Measurements from ENCODE around the gene RAB7A.

The RAB7A gene

GRCh38 chr3:128775906-128776542, 50.0 kb downstream of the RAB7A start:
- Histone ChIP-seq H3K4me1 (ENCODE audit: control insufficient read depth, insufficient read depth, low read length) (peaks cover 15% of the 10 kb centered on the region), H3K9me3 (ENCODE audit: control insufficient read depth, insufficient read depth, low read depth, low read length) (peaks cover 11% of the 10 kb centered on the region; the same call in 1 of the 2 replicates), H3K4me3 (ENCODE audit: low read depth, low read length) (no peak overlapping the region), H3K36me3 (ENCODE audit: control insufficient read depth, insufficient read depth, low read length) (peaks cover 14% of the 10 kb centered on the region), H3K9ac (ENCODE audit: low read length) (no peak overlapping the region), H3K27me3 (ENCODE audit: control insufficient read depth, insufficient read depth, low read length) (no peaks in the 10 kb centered on the region), H3K27ac (ENCODE audit: low read depth, low read length) (no peak overlapping the region)

DNA sequence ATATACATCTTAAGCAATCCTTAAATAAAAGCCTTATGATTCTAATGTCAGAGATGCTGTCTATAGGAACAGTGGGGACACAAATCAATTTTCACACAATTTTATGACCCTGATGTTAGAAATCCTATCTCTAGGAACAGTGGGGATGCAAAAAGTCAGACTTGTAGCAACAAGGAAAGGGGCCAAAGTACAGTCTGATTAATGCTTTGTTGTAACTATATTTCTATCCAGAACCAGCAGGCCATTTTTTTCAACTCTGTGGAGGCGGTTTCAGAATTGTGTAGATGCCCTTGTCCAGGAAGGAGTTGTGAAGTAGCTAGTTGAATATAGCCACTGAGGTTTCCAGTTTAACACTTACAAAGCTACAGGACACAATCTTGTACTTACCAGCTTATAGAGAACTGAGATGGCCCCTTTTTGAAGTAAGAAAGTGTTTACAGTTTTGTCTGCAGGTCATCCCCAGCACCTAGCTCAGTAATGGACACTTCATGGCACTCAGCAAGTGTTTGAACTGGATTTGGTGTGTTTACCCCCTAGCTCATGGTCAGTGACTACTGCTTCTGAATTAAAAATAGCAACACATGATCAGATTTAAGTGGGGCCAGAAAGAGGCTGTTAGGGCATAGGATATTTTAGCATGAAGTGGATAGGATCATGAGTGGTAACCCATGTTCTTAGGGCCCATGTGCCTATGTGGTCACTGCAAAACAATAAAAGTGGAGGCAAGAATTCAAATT, 54.3 kb downstream of the RAB7A start:
- H3K4me3 ChIP-seq (ENCODE audit: low read depth, low read length): no peak overlapping the region
- no peaks in the 10 kb centered on the region for H3K9me3 ChIP-seq (ENCODE audit: control insufficient read depth, insufficient read depth, low read depth, low read length)
- H3K4me1 ChIP-seq (ENCODE audit: control insufficient read depth, insufficient read depth, low read length): peaks cover 20% of the 10 kb centered on the region

DNA sequence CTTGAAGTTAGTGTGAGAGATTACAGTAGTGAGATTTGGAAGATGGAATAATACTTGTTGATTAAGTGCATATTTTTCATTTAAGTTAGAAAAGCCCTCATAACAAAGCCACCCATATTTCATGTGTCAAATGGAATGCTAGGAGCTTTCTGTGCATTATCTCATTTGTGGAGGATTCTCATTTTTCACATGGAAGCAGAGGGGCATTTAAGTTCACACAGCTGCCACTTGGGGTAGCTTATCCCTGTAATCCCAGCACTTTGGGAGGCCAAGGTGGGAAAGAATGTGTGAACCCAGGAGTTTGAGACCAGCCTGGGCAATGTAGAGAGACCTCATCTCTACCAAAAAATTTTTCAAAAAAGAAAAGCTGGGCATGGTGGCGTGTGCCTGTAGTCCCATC, 55.2 kb downstream of the RAB7A start:
- Histone ChIP-seq H3K36me3 (ENCODE audit: control insufficient read depth, insufficient read depth, low read length) (peaks cover 5% of the 10 kb centered on the region; the same call in 1 of the 2 replicates), H3K9me3 (ENCODE audit: control insufficient read depth, insufficient read depth, low read depth, low read length) (no peaks in the 10 kb centered on the region), H3K4me1 (ENCODE audit: control insufficient read depth, insufficient read depth, low read length) (peaks cover 20% of the 10 kb centered on the region), H3K4me3 (ENCODE audit: low read depth, low read length) (no peak overlapping the region), H3K27me3 (ENCODE audit: control insufficient read depth, insufficient read depth, low read length) (no peaks in the 10 kb centered on the region), H3K27ac (ENCODE audit: low read depth, low read length) (no peak overlapping the region), H3K9ac (ENCODE audit: low read length) (no peak overlapping the region)

More for the DNA sequence above, 54.3 kb downstream of the RAB7A start:
- no peak overlapping the region for H3K9ac ChIP-seq (ENCODE audit: low read length)
- H3K27ac ChIP-seq (ENCODE audit: low read depth, low read length): no peak overlapping the region
- H3K36me3 ChIP-seq (ENCODE audit: control insufficient read depth, insufficient read depth, low read length): peaks cover 5% of the 10 kb centered on the region; the same call in 1 of the 2 replicates
- no peaks in the 10 kb centered on the region for H3K27me3 ChIP-seq (ENCODE audit: control insufficient read depth, insufficient read depth, low read length)

GRCh38 chr3:128782282-128783146, 56.5 kb downstream of the RAB7A start:
- no peaks in the 10 kb centered on the region for H3K36me3 ChIP-seq (ENCODE audit: control insufficient read depth, insufficient read depth, low read length)
- H3K4me3 ChIP-seq (ENCODE audit: low read depth, low read length): no peak overlapping the region
- H3K9me3 ChIP-seq (ENCODE audit: control insufficient read depth, insufficient read depth, low read depth, low read length): no peaks in the 10 kb centered on the region
- no peak overlapping the region for H3K9ac ChIP-seq (ENCODE audit: low read length)
- no peak overlapping the region for H3K27ac ChIP-seq (ENCODE audit: low read depth, low read length)
- H3K4me1 ChIP-seq (ENCODE audit: control insufficient read depth, insufficient read depth, low read length): peaks cover 25% of the 10 kb centered on the region
- H3K27me3 ChIP-seq (ENCODE audit: control insufficient read depth, insufficient read depth, low read length): no peaks in the 10 kb centered on the region

DNA sequence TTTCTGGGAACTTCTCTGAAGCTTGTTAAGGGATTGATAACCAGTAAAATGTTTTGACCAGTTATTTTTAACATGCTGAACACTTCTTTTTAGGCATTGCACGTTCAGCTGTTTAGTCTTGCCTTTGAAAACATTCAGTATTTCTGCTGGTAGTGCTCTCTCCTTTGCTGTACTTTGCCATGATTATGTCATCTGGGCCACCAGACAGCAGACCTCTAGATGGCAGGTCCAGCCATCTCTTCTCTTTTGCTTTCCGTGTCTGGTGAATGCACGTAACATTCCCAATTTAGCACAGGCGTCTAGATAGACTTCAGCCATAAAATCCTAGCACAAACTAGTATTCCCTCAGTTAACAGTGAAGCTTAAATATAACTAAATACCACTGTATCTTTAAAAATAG, 57.8 kb downstream of the RAB7A start:
- H3K9me3 ChIP-seq (ENCODE audit: control insufficient read depth, insufficient read depth, low read depth, low read length): no peaks in the 10 kb centered on the region
- no peak overlapping the region for H3K9ac ChIP-seq (ENCODE audit: low read length)
- H3K4me1 ChIP-seq (ENCODE audit: control insufficient read depth, insufficient read depth, low read length): peaks cover 32% of the 10 kb centered on the region
- no peak overlapping the region for H3K27ac ChIP-seq (ENCODE audit: low read depth, low read length)
- no peak overlapping the region for H3K4me3 ChIP-seq (ENCODE audit: low read depth, low read length)
- H3K36me3 ChIP-seq (ENCODE audit: control insufficient read depth, insufficient read depth, low read length): no peaks in the 10 kb centered on the region
- H3K27me3 ChIP-seq (ENCODE audit: control insufficient read depth, insufficient read depth, low read length): no peaks in the 10 kb centered on the region

- Histone ChIP-seq H3K27me3 (ENCODE audit: control insufficient read depth, insufficient read depth, low read length) (no peaks in the 10 kb centered on the region), H3K4me3 (ENCODE audit: low read depth, low read length) (no peak overlapping the region), H3K27ac (ENCODE audit: low read depth, low read length) (no peak overlapping the region), H3K4me1 (ENCODE audit: control insufficient read depth, insufficient read depth, low read length) (peaks cover 31% of the 10 kb centered on the region), H3K36me3 (ENCODE audit: control insufficient read depth, insufficient read depth, low read length) (no peaks in the 10 kb centered on the region), H3K9ac (ENCODE audit: low read length) (no peak overlapping the region), H3K9me3 (ENCODE audit: control insufficient read depth, insufficient read depth, low read depth, low read length) (no peaks in the 10 kb centered on the region)
Measured at GRCh38 chr3:128784232-128784631, 58.2 kb downstream of the RAB7A start.

GRCh38 chr3:128784843-128785242, 58.9 kb downstream of the RAB7A start:
- Histone ChIP-seq H3K4me3 (ENCODE audit: low read depth, low read length) (no peak overlapping the region), H3K9me3 (ENCODE audit: control insufficient read depth, insufficient read depth, low read depth, low read length) (no peaks in the 10 kb centered on the region), H3K27me3 (ENCODE audit: control insufficient read depth, insufficient read depth, low read length) (no peaks in the 10 kb centered on the region), H3K9ac (ENCODE audit: low read length) (no peak overlapping the region), H3K27ac (ENCODE audit: low read depth, low read length) (no peak overlapping the region), H3K36me3 (ENCODE audit: control insufficient read depth, insufficient read depth, low read length) (no peaks in the 10 kb centered on the region), H3K4me1 (ENCODE audit: control insufficient read depth, insufficient read depth, low read length) (peaks cover 25% of the 10 kb centered on the region)

GRCh38 chr3:128786434-128787020, 60.5 kb downstream of the RAB7A start:
- no peak overlapping the region for H3K4me3 ChIP-seq (ENCODE audit: low read depth, low read length)

GRCh38 chr3:128787256-128788253, 61.6 kb downstream of the RAB7A start:
- Histone ChIP-seq H3K27me3 (ENCODE audit: control insufficient read depth, insufficient read depth, low read length) (no peaks in the 10 kb centered on the region), H3K9ac (ENCODE audit: low read length) (no peak overlapping the region), H3K9me3 (ENCODE audit: control insufficient read depth, insufficient read depth, low read depth, low read length) (no peaks in the 10 kb centered on the region), H3K4me3 (ENCODE audit: low read depth, low read length) (no peak overlapping the region), H3K36me3 (ENCODE audit: control insufficient read depth, insufficient read depth, low read length) (no peaks in the 10 kb centered on the region), H3K4me1 (ENCODE audit: control insufficient read depth, insufficient read depth, low read length) (peaks cover 22% of the 10 kb centered on the region), H3K27ac (ENCODE audit: low read depth, low read length) (no peak overlapping the region)

More at GRCh38 chr3:128786434-128787020, 60.5 kb downstream of the RAB7A start:
- Histone ChIP-seq H3K4me1 (ENCODE audit: control insufficient read depth, insufficient read depth, low read length) (peaks cover 22% of the 10 kb centered on the region), H3K27ac (ENCODE audit: low read depth, low read length) (no peak overlapping the region), H3K36me3 (ENCODE audit: control insufficient read depth, insufficient read depth, low read length) (no peaks in the 10 kb centered on the region), H3K9ac (ENCODE audit: low read length) (no peak overlapping the region), H3K9me3 (ENCODE audit: control insufficient read depth, insufficient read depth, low read depth, low read length) (no peaks in the 10 kb centered on the region), H3K27me3 (ENCODE audit: control insufficient read depth, insufficient read depth, low read length) (no peaks in the 10 kb centered on the region)
